ENCODE data around the gene KCTD4.

DNA sequence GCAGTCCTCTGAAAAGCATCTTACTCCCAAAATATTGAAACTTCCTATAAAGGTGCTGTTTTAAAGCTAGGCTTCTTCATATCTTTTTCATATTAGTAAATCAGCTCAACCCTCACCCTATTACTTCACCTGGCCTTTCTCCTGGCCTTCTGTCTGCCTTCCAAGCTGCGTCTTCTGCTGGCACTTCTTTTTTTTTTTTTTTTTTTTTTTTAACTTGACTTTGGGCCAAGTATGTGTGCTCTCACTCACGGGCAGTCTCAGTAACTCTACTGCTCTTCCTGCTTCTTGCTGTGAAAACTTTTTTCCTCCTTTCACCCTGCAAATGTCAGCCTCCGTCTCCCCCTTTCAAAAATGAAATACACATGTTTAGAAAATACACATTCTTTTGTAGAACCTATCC, 41.2 kb upstream of the KCTD4 start:
- TF ChIP-seq YY1 (IDR thresholded peaks at IDR 0.05; ENCODE audit: insufficient read depth, insufficient read length): no peak
- TF ChIP-seq SUZ12 (IDR thresholded peaks at IDR 0.05; ENCODE audit: extremely low read depth, insufficient read depth, insufficient read length): no peak
